Neural progenitor cell (in vitro differentiated cells): ENCODE measurements around the gene NTMT1.

Experiments
- CTCF ChIP-seq: fragments of 200-600 bp; sonication (generic); IDR thresholded peaks from 2 replicates; pipeline ENCODE4 v1.5.1; 2017; ENCODE audit warnings: antibody characterized with exemption, mild to moderate bottlenecking
- EZH2phosphoT487 ChIP-seq: fragments of 200-600 bp; sonication (generic); IDR thresholded peaks from 2 replicates; pipeline ENCODE4 v1.6.1; 2017; ENCODE audit warnings: antibody characterized with exemption

- TF ChIP-seq CTCF (no peak), EZH2phosphoT487 (no peak)
Measured at GRCh38 chr9:129582855-129583254, 43.1 kb upstream of the NTMT1 start.
